Astrocyte of the spinal cord (primary cell): Measurements from ENCODE around the gene CLIP2.
"Not testable (repeated sequence)": the region's sequence is repeated elsewhere in the genome, so short reads cannot be mapped to it uniquely, and the experiment has no call there.

Experiments
- DNase-seq: peaks from one replicate; pipeline ENCODE4 v3.0.0; 2011; ENCODE audit warnings: low read depth, low spot score
- H3K4me3 ChIP-seq: 2 replicates; pipeline ENCODE4 v1.5.1; 2011; ENCODE audit warnings: low read depth, mild to moderate bottlenecking, low read length, moderate library complexity
- in situ Hi-C: cut with HindIII; loops from 2 replicates; pipeline ENCODE4 v1.10.0; 2017; ENCODE audit warnings: low sequenced_read_pairs
- TF ChIP-seq, protein P1 (sequence below): IDR thresholded peaks from 2 replicates; pipeline ENCODE4 v1.5.1; 2012; ENCODE audit warnings: low read depth, mild to moderate bottlenecking, low read length, inconsistent platforms

Gene CLIP2

DNA sequence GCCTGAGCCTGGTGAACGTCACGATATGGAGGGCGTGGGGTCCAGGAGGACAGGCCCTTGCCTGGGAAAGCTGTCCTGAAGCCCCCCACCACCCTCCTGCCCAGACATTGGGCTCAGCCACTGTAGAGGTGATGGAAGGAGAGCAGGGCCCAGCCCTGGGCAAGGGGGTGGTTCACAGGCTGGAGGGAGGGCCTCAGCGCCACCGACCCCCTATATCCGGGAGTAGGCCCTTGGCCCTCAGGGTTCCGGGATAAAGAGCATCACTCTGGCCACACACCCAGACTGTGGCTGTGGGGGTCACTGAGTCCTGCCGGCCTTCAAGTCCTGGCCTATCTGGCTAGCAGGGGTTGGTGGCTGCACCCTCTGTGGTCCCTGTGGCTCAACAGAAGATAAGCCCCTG, 109.2 kb downstream of the CLIP2 start:
- in situ Hi-C loops: no loop called here
- no peak for DNase-seq
- TF ChIP-seq, protein P1, sequence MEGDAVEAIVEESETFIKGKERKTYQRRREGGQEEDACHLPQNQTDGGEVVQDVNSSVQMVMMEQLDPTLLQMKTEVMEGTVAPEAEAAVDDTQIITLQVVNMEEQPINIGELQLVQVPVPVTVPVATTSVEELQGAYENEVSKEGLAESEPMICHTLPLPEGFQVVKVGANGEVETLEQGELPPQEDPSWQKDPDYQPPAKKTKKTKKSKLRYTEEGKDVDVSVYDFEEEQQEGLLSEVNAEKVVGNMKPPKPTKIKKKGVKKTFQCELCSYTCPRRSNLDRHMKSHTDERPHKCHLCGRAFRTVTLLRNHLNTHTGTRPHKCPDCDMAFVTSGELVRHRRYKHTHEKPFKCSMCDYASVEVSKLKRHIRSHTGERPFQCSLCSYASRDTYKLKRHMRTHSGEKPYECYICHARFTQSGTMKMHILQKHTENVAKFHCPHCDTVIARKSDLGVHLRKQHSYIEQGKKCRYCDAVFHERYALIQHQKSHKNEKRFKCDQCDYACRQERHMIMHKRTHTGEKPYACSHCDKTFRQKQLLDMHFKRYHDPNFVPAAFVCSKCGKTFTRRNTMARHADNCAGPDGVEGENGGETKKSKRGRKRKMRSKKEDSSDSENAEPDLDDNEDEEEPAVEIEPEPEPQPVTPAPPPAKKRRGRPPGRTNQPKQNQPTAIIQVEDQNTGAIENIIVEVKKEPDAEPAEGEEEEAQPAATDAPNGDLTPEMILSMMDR: no peak
- no peak overlapping the region for H3K4me3 ChIP-seq

DNA sequence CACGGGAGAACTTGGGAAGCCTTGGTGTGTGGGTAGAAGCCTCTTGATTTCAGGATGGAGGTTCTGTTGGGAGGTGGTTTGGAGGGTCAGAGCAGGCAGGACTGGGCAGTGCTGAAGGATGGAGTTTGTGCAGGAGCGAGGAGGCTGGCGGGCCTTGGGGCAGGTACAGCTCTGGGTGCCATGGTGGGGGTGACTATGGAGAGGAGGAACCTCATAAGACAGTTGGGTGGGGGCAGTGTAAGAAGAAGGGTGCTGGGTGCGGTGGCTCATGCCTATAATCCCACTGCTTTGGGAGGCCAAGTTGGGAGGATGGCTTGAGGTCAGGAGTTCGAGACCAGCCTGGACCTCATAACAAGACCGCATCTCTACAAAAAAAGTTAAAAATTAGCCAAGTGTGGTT, 109.8 kb downstream of the CLIP2 start:
- TF ChIP-seq, protein P1: no peak
- in situ Hi-C loops: no loop called here
- no peak overlapping the region for H3K4me3 ChIP-seq
- DNase-seq: no peak

DNA sequence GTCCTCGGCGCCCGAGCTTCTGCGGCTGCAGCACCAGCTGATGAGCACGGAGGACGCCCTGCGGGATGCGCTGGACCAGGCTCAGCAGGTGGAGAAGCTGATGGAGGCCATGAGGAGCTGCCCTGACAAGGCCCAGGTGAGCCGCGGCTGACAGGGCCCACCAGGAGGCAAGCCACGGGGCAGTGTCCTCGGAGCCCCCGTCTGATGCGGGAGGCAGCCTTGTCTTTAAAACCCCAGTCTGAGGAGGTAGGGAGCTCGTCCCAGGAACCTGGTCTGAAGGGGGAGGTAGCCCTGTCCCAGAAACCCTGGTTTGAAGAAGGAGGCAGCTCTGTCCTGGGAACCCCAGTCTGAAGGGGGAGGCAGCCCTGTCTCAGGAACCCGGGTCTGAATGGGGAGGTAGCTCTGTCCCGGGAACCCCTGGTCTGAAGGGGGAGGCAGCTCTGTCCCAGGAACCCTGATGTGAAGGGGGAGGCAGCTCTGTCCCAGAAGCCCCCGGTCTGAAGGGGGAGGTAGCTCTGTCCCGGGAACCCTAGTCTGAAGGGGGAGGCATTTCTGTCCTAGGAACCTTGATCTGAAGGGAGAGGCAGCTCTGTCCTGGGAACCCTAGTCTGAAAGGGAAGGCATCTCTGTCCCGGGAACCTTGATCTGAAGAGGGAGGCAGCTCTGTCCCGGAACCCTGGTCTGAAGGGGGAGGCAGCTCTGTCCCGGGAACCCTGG, 111.4 kb downstream of the CLIP2 start:
- no peak for DNase-seq
- TF ChIP-seq, protein P1: no peak
- in situ Hi-C loops: no loop called here
- H3K4me3 ChIP-seq: no peak overlapping the region

DNA sequence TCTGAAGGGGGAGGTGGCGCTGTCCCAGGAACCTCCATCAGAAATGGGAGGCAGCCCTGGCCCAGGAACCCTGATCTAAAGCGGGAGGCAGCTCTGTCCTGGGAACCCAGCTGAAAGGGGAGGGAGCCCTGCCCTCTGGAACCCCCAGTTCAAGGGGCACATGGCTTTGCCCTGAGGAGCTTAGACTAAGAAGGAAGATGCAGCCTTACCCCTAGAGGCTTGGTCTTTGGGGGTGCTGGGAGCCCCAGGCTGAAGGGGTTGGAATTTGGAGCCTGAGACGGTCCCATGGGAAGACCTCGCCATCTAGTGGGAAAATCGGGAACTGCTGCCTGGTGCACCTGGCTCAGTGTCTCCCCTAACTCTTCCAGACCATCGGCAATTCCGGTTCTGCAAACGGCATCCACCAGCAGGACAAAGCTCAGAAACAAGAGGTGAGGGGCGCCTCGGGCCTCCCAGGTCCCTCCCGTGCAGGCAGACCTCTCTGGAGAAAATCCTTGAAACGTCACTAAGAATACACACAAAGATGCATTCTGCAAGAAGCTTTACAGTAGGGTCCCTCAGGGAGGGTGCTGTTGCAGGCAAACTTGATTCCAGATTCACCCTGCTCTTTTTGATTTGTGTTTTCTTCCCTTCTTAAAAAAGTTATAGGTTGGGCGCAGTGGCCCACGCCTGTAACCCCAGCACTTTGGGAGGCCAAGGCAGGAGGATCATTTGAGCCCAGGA, 112.1 kb downstream of the CLIP2 start:
- DNase-seq: peak; percentile 38
- H3K4me3 ChIP-seq: no peak overlapping the region
- in situ Hi-C loops: no loop called here
- TF ChIP-seq, protein P1: peak; percentile 98

DNA sequence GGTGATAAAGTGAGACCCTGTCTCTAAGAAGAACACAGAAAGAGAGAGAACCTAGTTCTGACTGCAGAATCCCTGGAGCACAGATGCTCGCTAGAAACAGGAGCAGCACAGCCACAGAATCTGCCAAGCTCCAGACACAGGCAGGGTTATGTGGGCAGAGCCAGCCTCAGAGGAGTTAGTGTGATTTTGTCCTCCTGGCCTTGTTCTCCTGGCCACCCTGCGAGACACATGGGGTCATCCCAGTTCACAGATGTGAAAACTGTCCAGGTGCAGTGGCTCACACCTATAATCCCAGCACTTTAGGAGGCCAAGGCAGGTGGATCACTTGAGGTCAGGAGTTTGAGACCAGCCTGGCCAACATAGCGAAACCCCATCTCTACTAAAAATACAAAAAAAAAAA, 113.5 kb downstream of the CLIP2 start:
- DNase-seq, in situ Hi-C loops, H3K4me3 ChIP-seq: not testable (repeated sequence)

DNA sequence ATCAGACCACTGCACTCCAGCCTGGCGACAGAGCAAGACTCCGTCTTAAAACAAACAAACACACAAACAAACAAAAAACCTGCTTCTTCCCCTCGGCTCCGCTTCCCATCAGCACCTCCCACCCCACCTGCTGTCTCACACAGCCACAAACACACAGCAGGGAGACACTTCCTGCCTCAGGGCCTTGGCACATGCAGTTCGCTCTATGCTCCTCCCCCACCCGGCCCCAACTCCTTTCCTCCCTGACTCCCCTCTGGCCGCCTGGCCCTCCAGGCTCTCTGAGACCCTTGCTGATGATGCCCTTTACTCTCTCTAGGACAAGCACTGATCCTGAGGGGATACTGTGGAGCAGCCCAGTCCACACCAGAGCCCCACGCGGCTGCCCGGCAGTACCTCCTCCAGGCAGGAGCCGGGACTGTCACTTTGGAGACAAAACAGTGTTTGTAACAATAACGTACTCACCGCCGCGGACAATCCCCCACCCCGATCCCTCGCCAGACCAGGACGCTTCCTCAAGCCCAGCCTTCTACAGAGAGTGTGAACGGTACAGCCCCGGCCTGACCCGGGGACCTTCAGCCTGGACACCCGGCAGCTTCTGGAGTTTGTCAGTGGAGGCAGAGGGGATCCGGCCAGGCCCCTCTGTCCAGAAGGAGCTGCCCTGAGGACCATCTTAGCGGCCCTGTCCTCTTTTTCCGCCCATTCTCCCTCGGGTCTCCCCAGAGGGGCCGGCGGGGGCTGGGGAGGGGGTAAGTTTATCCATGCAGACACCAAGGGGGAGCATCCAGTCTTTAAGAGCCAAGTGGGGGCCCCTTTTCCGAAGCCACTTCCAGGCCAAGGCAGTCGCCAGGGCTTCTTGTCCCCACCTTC, 114.5 kb downstream of the CLIP2 start:
- in situ Hi-C loops: no loop called here
- H3K4me3 ChIP-seq: no peak overlapping the region
- no peak for DNase-seq
- TF ChIP-seq, protein P1: no peak
